ENCODE measurements around the gene ZNF420.

- no peak for TF ChIP-seq POLR2AphosphoS5 (IDR thresholded peaks at IDR 0.05; ENCODE audit: low read depth, low read length)
- no peak for TF ChIP-seq CTCF (IDR thresholded peaks at IDR 0.05)
- TF ChIP-seq TAF1 (IDR thresholded peaks at IDR 0.05; ENCODE audit: borderline replicate concordance, low read depth, low read length) = no peak
- no peak for TF ChIP-seq ELF1 (IDR thresholded peaks at IDR 0.05)
- no peak for TF ChIP-seq REST (IDR thresholded peaks at IDR 0.05; ENCODE audit: low read depth, low read length)
- no peak for TF ChIP-seq MEF2A (IDR thresholded peaks at IDR 0.05; ENCODE audit: borderline replicate concordance, low read depth)
- no peak for TF ChIP-seq GABPA (IDR thresholded peaks at IDR 0.05; ENCODE audit: low read depth)
- no peak for TF ChIP-seq RAD21 (IDR thresholded peaks at IDR 0.05; ENCODE audit: low read length)
- TF ChIP-seq TEAD4 (IDR thresholded peaks at IDR 0.05; ENCODE audit: borderline replicate concordance, insufficient read depth) = no peak
- no peak for TF ChIP-seq RCOR1 (IDR thresholded peaks at IDR 0.05; ENCODE audit: low read length)
- TF ChIP-seq GATA2 (CRISPR knock-in tag; IDR thresholded peaks at IDR 0.05) = no peak
- TF ChIP-seq PBX3 (IDR thresholded peaks at IDR 0.05) = no peak
- TF ChIP-seq EZH2phosphoT487 (IDR thresholded peaks at IDR 0.05; ENCODE audit: borderline replicate concordance, low read depth) = no peak
- TF ChIP-seq SMC3 (IDR thresholded peaks at IDR 0.05; ENCODE audit: low read depth, low read length) = no peak
Measured at GRCh38 chr19:37055330-37055729, 22.9 kb upstream of the ZNF420 start.
